Parathyroid adenoma (tissue), 2 donors: ENCODE measurements around the gene MDFI.

Experiments
- H2AFZ ChIP-seq: fragments of 300-600 bp; sonication (generic); one replicate; pipeline ENCODE4 v1.7.0; 2017; ENCODE audit warnings: antibody characterized with exemption, mild to moderate bottlenecking
- H3K27ac ChIP-seq: fragments of 300-600 bp; sonication (generic); one replicate; pipeline ENCODE4 v1.7.0; 2017
- H3K27me3 ChIP-seq: fragments of 300-600 bp; sonication (generic); one replicate; pipeline ENCODE4 v1.7.0; 2017; ENCODE audit warnings: low read length; ENCODE audit not compliant: control insufficient read depth, insufficient read depth
- H3K36me3 ChIP-seq: fragments of 300-600 bp; sonication (generic); one replicate; pipeline ENCODE4 v1.7.0; 2017; ENCODE audit warnings: low read length; ENCODE audit not compliant: control insufficient read depth, insufficient read depth
- H3K4me1 ChIP-seq: fragments of 300-600 bp; sonication (generic); one replicate; pipeline ENCODE4 v1.7.0; 2017; ENCODE audit warnings: control low read depth
- H3K4me2 ChIP-seq: fragments of 300-600 bp; sonication (generic); one replicate; pipeline ENCODE4 v1.7.0; 2017; ENCODE audit warnings: low read length
- H3K4me3 ChIP-seq: fragments of 300-600 bp; sonication (generic); one replicate; pipeline ENCODE4 v1.7.0; 2017; ENCODE audit warnings: low read depth, low read length
- H3K79me2 ChIP-seq: fragments of 300-600 bp; sonication (generic); one replicate; pipeline ENCODE4 v1.7.0; 2017; ENCODE audit warnings: control low read depth
- H3K9ac ChIP-seq: fragments of 300-600 bp; sonication (generic); one replicate; pipeline ENCODE4 v1.7.0; 2017; ENCODE audit warnings: mild to moderate bottlenecking
- H3K9me3 ChIP-seq: fragments of 300-600 bp; sonication (generic); one replicate; pipeline ENCODE4 v1.7.0; 2017; ENCODE audit warnings: low read length; ENCODE audit not compliant: control insufficient read depth
- TF ChIP-seq, protein P1 (sequence below): fragments of 300-600 bp; sonication (generic); IDR thresholded peaks from one replicate; pipeline ENCODE4 v1.7.0; 2017; ENCODE audit warnings: antibody characterized with exemption, mild to moderate bottlenecking
- donor health status: primary hyperparathyroidism.

The MDFI gene

GRCh38 chr6:41621367-41621766 is 16.9 kb upstream of the MDFI start:
- H2AFZ ChIP-seq = no peak overlapping the region

DNA sequence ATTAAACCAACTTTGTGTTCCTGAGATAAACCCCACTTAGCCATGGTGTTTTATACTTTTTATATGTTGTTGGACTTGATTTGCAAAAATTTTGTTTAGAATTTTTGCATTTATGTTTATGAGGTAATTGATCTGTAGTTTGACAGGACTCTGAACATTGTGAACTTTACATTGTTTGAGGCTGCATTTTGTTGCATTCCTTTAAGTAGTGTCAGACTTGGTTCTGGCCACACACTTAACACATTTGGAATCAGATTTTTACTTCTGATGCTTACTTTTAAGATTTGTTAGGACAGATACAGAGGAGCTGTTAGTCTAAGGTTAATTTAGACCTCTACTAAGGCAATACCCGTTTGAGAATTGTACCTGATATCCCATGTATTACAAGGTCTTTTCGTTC is 16.5 kb upstream of the MDFI start:
- no peak overlapping the region for H3K27ac ChIP-seq
- TF ChIP-seq, protein P1, sequence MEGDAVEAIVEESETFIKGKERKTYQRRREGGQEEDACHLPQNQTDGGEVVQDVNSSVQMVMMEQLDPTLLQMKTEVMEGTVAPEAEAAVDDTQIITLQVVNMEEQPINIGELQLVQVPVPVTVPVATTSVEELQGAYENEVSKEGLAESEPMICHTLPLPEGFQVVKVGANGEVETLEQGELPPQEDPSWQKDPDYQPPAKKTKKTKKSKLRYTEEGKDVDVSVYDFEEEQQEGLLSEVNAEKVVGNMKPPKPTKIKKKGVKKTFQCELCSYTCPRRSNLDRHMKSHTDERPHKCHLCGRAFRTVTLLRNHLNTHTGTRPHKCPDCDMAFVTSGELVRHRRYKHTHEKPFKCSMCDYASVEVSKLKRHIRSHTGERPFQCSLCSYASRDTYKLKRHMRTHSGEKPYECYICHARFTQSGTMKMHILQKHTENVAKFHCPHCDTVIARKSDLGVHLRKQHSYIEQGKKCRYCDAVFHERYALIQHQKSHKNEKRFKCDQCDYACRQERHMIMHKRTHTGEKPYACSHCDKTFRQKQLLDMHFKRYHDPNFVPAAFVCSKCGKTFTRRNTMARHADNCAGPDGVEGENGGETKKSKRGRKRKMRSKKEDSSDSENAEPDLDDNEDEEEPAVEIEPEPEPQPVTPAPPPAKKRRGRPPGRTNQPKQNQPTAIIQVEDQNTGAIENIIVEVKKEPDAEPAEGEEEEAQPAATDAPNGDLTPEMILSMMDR = no peak
- no peaks in the 10 kb centered on the region for H3K27me3 ChIP-seq
- H3K79me2 ChIP-seq = no peaks in the 10 kb centered on the region
- H3K4me2 ChIP-seq = no peak overlapping the region
- no peak overlapping the region for H3K4me3 ChIP-seq
- no peak overlapping the region for H2AFZ ChIP-seq
- no peaks in the 10 kb centered on the region for H3K9me3 ChIP-seq
- H3K4me1 ChIP-seq = no peaks in the 10 kb centered on the region
- no peak overlapping the region for H3K9ac ChIP-seq
- H3K36me3 ChIP-seq = no peaks in the 10 kb centered on the region

More at GRCh38 chr6:41621367-41621766, 16.9 kb upstream of the MDFI start:
- Histone ChIP-seq H3K9me3 (no peaks in the 10 kb centered on the region), H3K36me3 (no peaks in the 10 kb centered on the region), H3K4me2 (no peak overlapping the region), H3K27ac (no peak overlapping the region), H3K4me1 (no peaks in the 10 kb centered on the region), H3K4me3 (no peak overlapping the region), H3K79me2 (no peaks in the 10 kb centered on the region), H3K27me3 (no peaks in the 10 kb centered on the region), H3K9ac (no peak overlapping the region)
- TF ChIP-seq, protein P1 = no peak

DNA sequence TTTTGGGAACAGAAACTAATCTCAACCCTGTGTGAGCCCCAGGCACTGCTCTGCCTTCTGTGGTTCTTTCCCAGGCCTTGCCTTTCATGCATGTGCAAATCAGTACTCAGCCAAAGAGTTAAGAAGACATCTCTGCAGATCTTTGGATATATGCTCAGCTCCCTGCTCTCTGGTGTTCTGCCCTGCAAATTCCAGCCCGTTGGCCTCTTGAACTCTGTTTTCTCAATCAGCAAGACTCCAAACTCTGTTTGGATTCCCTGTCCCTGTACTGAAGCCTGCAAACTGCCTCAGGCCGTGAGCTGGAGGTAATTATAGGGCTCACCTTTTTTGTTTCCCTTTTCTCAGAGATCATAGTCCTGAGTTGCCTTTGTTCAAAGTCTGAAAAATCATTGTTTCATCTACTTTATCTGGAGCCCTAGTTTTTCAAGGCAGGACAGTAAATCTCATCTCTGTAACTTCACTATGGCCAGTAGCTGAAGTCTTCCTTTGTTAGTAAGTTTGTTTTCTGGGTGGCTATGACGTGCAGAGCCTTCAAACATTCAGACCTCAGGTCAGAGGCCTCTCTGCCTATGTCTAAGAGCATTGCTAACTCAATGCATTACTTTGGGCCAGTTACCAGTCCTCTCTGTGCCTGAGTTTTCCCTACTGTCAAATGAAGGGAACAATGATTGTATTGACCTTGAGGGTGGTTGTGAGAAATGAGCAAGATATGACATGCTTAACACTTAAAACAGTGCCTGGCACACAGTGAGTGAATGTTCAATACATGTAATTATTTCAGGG is 15.9 kb upstream of the MDFI start:
- H3K9ac ChIP-seq = no peak overlapping the region
- no peak overlapping the region for H2AFZ ChIP-seq
- no peak overlapping the region for H3K4me3 ChIP-seq
- H3K4me1 ChIP-seq = no peaks in the 10 kb centered on the region
- H3K79me2 ChIP-seq = no peaks in the 10 kb centered on the region
- no peaks in the 10 kb centered on the region for H3K36me3 ChIP-seq
- no peak overlapping the region for H3K27ac ChIP-seq
- TF ChIP-seq, protein P1 = no peak
- no peaks in the 10 kb centered on the region for H3K27me3 ChIP-seq
- no peak overlapping the region for H3K4me2 ChIP-seq
- no peaks in the 10 kb centered on the region for H3K9me3 ChIP-seq

GRCh38 chr6:41623330-41623729 is 14.9 kb upstream of the MDFI start:
- no peak overlapping the region for H3K4me2 ChIP-seq
- no peaks in the 10 kb centered on the region for H3K36me3 ChIP-seq
- H3K4me1 ChIP-seq = no peaks in the 10 kb centered on the region
- no peak overlapping the region for H3K9ac ChIP-seq
- no peak overlapping the region for H3K4me3 ChIP-seq
- no peaks in the 10 kb centered on the region for H3K79me2 ChIP-seq
- no peak overlapping the region for H3K27ac ChIP-seq
- no peaks in the 10 kb centered on the region for H3K27me3 ChIP-seq
- TF ChIP-seq, protein P1 = no peak
- H3K9me3 ChIP-seq = no peaks in the 10 kb centered on the region
- no peak overlapping the region for H2AFZ ChIP-seq
